ENCODE measurements around the gene PIGA.

PIGA gene

GRCh38 chrX:15335135-15336022 is at the start of gene PIGA:
Gene PIGA, minus strand, starts transcription at chrX:15335523. Its CDS starts 3,593 bp downstream, at chrX:15331930.
- peak; percentile 94 for DNase-seq

- DNase-seq: no peak
These were observed 49.0 kb upstream of the PIGA start, which contains the start of gene VEGFD for GRCh38 chrX:15384304-15384703. Gene VEGFD, minus strand, starts transcription at chrX:15384413. Its CDS starts 467 bp downstream, at chrX:15383946.

GRCh38 chrX:15382813-15383212 is 47.5 kb upstream of the PIGA start:
- no peak for DNase-seq

GRCh38 chrX:15376956-15377355 is 41.6 kb upstream of the PIGA start:
- no peak for DNase-seq

GRCh38 chrX:15373976-15374375 is 38.7 kb upstream of the PIGA start:
- no peak for DNase-seq

- no peak for DNase-seq
These were observed 31.4 kb upstream of the PIGA start for GRCh38 chrX:15366506-15367352.

- no peak for DNase-seq
These were observed 24.4 kb upstream of the PIGA start for GRCh38 chrX:15359701-15360100.

GRCh38 chrX:15358533-15358932 is 23.2 kb upstream of the PIGA start:
- no peak for DNase-seq

- DNase-seq: no peak
These were observed 21.1 kb upstream of the PIGA start for GRCh38 chrX:15356444-15356843.

- DNase-seq: no peak
These were observed 15.1 kb upstream of the PIGA start for GRCh38 chrX:15350329-15350996.

- DNase-seq: peak; percentile 48
These were observed 13.7 kb upstream of the PIGA start for GRCh38 chrX:15349046-15349445.

- DNase-seq: no peak
These were observed 10.7 kb upstream of the PIGA start for GRCh38 chrX:15345976-15346375.

GRCh38 chrX:15344106-15344505 is 8.8 kb upstream of the PIGA start:
- no peak for DNase-seq

- no peak for DNase-seq
These were observed 7.8 kb upstream of the PIGA start for GRCh38 chrX:15343075-15343476.

- no peak for DNase-seq
These were observed 5.5 kb upstream of the PIGA start for GRCh38 chrX:15340867-15341266.

- peak; percentile 10 for DNase-seq
These were observed 695 bp upstream of the PIGA start for GRCh38 chrX:15336023-15336413.

- peak; percentile 5 for DNase-seq
These were observed 762 bp downstream of the PIGA start for GRCh38 chrX:15334561-15334960.

GRCh38 chrX:15328821-15329220 is 6.5 kb downstream of the PIGA start:
- DNase-seq: no peak

GRCh38 chrX:15328131-15328530 is 7.2 kb downstream of the PIGA start:
- no peak for DNase-seq

GRCh38 chrX:15322472-15322871 is 12.9 kb downstream of the PIGA start:
- no peak for DNase-seq

- no peak for DNase-seq
These were observed 13.3 kb downstream of the PIGA start for GRCh38 chrX:15322072-15322471.

- DNase-seq: no peak
These were observed 13.9 kb downstream of the PIGA start for GRCh38 chrX:15321447-15321846.

GRCh38 chrX:15320297-15320696 is 15.0 kb downstream of the PIGA start:
- DNase-seq: no peak

All from activated CD4-positive, alpha-beta T cell treated with anti-CD3 and anti-CD28 coated beads, Interleukin-2, Interleukin-6, amounts not matched to agents 100 ng/mL and 50 ng/mL, durations not matched to agents 16 hours and 8 hours (primary cell).